ENCODE data around the gene DOK6.

DNA sequence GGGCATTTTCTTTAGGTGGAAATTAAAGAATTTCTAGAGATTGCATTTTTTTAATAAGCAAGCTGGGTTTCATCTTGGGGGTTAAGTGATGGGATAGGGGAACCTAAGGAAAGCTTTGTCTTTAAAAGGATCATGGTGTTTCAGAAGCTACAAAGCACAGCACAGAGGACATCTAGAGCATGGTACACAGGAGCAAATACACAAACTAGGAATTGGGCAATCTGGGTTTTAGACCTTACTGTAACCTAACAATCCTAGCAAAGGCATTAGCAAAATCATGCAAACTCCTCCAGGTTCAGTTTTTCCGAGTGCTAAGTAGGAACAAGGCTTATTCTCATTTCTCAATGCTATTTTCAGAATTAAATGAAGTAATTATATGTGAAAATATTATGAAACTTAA, 412.9 kb downstream of the DOK6 start:
- TF ChIP-seq POLR2A (IDR thresholded peaks at IDR 0.05) = no peak
- TF ChIP-seq, protein P1, sequence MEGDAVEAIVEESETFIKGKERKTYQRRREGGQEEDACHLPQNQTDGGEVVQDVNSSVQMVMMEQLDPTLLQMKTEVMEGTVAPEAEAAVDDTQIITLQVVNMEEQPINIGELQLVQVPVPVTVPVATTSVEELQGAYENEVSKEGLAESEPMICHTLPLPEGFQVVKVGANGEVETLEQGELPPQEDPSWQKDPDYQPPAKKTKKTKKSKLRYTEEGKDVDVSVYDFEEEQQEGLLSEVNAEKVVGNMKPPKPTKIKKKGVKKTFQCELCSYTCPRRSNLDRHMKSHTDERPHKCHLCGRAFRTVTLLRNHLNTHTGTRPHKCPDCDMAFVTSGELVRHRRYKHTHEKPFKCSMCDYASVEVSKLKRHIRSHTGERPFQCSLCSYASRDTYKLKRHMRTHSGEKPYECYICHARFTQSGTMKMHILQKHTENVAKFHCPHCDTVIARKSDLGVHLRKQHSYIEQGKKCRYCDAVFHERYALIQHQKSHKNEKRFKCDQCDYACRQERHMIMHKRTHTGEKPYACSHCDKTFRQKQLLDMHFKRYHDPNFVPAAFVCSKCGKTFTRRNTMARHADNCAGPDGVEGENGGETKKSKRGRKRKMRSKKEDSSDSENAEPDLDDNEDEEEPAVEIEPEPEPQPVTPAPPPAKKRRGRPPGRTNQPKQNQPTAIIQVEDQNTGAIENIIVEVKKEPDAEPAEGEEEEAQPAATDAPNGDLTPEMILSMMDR (IDR thresholded peaks at IDR 0.05) = no peak
